H9 (cell line): ENCODE measurements around the gene UNC5B. TPM values are rescaled to one million over a fixed set of nuclear protein-coding genes. Genes with fewer than 3 reads are reported as not detected.

ENCODE experiments used
- DNase-seq: peaks from one replicate; pipeline ENCODE4 v3.0.0-alpha.2; 2017
- H2AFZ ChIP-seq: one replicate; pipeline ENCODE4 v1.6.1; 2013; ENCODE audit warnings: mild to moderate bottlenecking, low read length, control low read depth, moderate library complexity
- H2AK5ac ChIP-seq: 2 replicates; pipeline ENCODE4 v1.6.1; 2013; ENCODE audit warnings: low read length, control low read depth, mixed read lengths; ENCODE audit not compliant: insufficient read length
- H2BK120ac ChIP-seq: one replicate; pipeline ENCODE4 v1.6.1; 2013; ENCODE audit warnings: low read depth, mild to moderate bottlenecking, low read length, control low read depth, inconsistent platforms; ENCODE audit not compliant: poor library complexity, severe bottlenecking
- H2BK12ac ChIP-seq: 2 replicates; pipeline ENCODE4 v1.6.1; 2013; ENCODE audit warnings: low read length, control low read depth, mixed read lengths, low read depth; ENCODE audit not compliant: insufficient read length
- H2BK15ac ChIP-seq: 2 replicates; pipeline ENCODE4 v1.6.1; 2013; ENCODE audit warnings: low read depth, low read length, control low read depth
- H2BK20ac ChIP-seq: one replicate; pipeline ENCODE4 v1.6.1; 2013; ENCODE audit warnings: low read depth, mild to moderate bottlenecking, low read length, control low read depth, inconsistent platforms; ENCODE audit not compliant: poor library complexity, severe bottlenecking
- H2BK5ac ChIP-seq: 2 replicates; pipeline ENCODE4 v1.6.1; 2013; ENCODE audit warnings: low read length, control low read depth, mixed read lengths; ENCODE audit not compliant: insufficient read length
- H3K14ac ChIP-seq: 2 replicates; pipeline ENCODE4 v1.6.1; 2013; ENCODE audit warnings: low read length, control low read depth; ENCODE audit not compliant: insufficient read depth
- H3K18ac ChIP-seq: 2 replicates; pipeline ENCODE4 v1.6.1; 2013; ENCODE audit warnings: low read depth, mild to moderate bottlenecking, mixed read lengths, low read length, control low read depth; ENCODE audit not compliant: insufficient read length
- H3K23ac ChIP-seq: 2 replicates; pipeline ENCODE4 v1.6.1; 2013; ENCODE audit warnings: low read length, control low read depth, mixed read lengths, low read depth; ENCODE audit not compliant: insufficient read length
- H3K23me2 ChIP-seq: 2 replicates; pipeline ENCODE4 v1.6.1; 2013; ENCODE audit warnings: low read depth, mild to moderate bottlenecking, mixed read lengths, low read length, control low read depth; ENCODE audit not compliant: insufficient read length, poor library complexity, severe bottlenecking
- H3K27ac ChIP-seq: 2 replicates; pipeline ENCODE4 v1.5.1; 2013; ENCODE audit warnings: low read length, control low read depth, mixed read lengths, low read depth; ENCODE audit not compliant: insufficient read length
- H3K27me3 ChIP-seq: 2 replicates; pipeline ENCODE4 v1.6.1; 2013; ENCODE audit warnings: low read length, control low read depth, inconsistent platforms; ENCODE audit not compliant: insufficient read depth
- H3K4ac ChIP-seq: 2 replicates; pipeline ENCODE4 v1.6.1; 2013; ENCODE audit warnings: low read depth, mild to moderate bottlenecking, control low read depth, inconsistent platforms, low read length, moderate library complexity
- H3K4me1 ChIP-seq: 2 replicates; pipeline ENCODE4 v1.6.1; 2013; ENCODE audit warnings: low read length, control low read depth, inconsistent platforms; ENCODE audit not compliant: insufficient read depth
- H3K4me2 ChIP-seq: 2 replicates; pipeline ENCODE4 v1.6.1; 2013; ENCODE audit warnings: low read length, control low read depth, mixed read lengths; ENCODE audit not compliant: insufficient read length, insufficient read depth
- H3K56ac ChIP-seq: 2 replicates; pipeline ENCODE4 v1.6.1; 2013; ENCODE audit warnings: low read depth, mild to moderate bottlenecking, mixed read lengths, low read length, control low read depth; ENCODE audit not compliant: insufficient read length
- H3K79me1 ChIP-seq: 2 replicates; pipeline ENCODE4 v1.6.1; 2013; ENCODE audit warnings: low read depth, mild to moderate bottlenecking, moderate library complexity, low read length, control low read depth, inconsistent platforms; ENCODE audit not compliant: insufficient read depth, poor library complexity, severe bottlenecking
- H3K79me2 ChIP-seq: 2 replicates; pipeline ENCODE4 v1.6.1; 2013; ENCODE audit warnings: low read length, control low read depth, inconsistent platforms; ENCODE audit not compliant: insufficient read depth
- H3K9ac ChIP-seq: 2 replicates; pipeline ENCODE4 v1.6.1; 2013; ENCODE audit warnings: low read length, control low read depth, mixed read lengths; ENCODE audit not compliant: insufficient read length; ENCODE audit errors: extremely low read depth
- H3K9me3 ChIP-seq: one replicate; pipeline ENCODE4 v1.6.1; 2013; ENCODE audit warnings: low read depth, low read length, inconsistent platforms; ENCODE audit not compliant: control insufficient read depth
- H3T11ph ChIP-seq: one replicate; pipeline ENCODE4 v1.6.1; 2013; ENCODE audit warnings: mild to moderate bottlenecking, low read length, control low read depth, inconsistent platforms
- H4K20me1 ChIP-seq: one replicate; pipeline ENCODE4 v1.6.1; 2013; ENCODE audit not compliant: control insufficient read depth, insufficient read length, insufficient read depth
- H4K5ac ChIP-seq: 2 replicates; pipeline ENCODE4 v1.6.1; 2013; ENCODE audit warnings: low read depth, mild to moderate bottlenecking, mixed read lengths, low read length, control low read depth; ENCODE audit not compliant: insufficient read length
- H4K8ac ChIP-seq: replicated peaks from 2 replicates; pipeline ENCODE4 v1.6.1; 2013; ENCODE audit warnings: low read length, control low read depth, mixed read lengths, low read depth; ENCODE audit not compliant: insufficient read length
- H4K91ac ChIP-seq: 2 replicates; pipeline ENCODE4 v1.6.1; 2013; ENCODE audit warnings: low read depth, mild to moderate bottlenecking, moderate library complexity, mixed read lengths, low read length, control low read depth; ENCODE audit not compliant: insufficient read length
- H3K27ac Mint-ChIP-seq, 3 experiments: 2 replicates in 2 of 3; 3 replicates in 1 of 3; pipeline ENCODE4 v1.8.0; 2020 to 2021; ENCODE audit warnings: mixed read lengths in 3 of 3, mild to moderate bottlenecking in 1 of 3, moderate library complexity in 1 of 3
- H3K27me3 Mint-ChIP-seq: 2 replicates; pipeline ENCODE4 v1.8.0; 2021; ENCODE audit warnings: low read depth, mild to moderate bottlenecking, moderate library complexity, mixed read lengths
- H3K36me3 Mint-ChIP-seq, 3 experiments: 2 replicates in 2 of 3; 3 replicates in 1 of 3; pipeline ENCODE4 v1.8.0; 2020 to 2021; ENCODE audit warnings: low read depth in 3 of 3, mixed read lengths in 3 of 3; ENCODE audit not compliant: insufficient read depth in 1 of 3
- H3K4me1 Mint-ChIP-seq, 2 experiments: 2 replicates each; pipeline ENCODE4 v1.8.0; 2020; ENCODE audit warnings: mixed read lengths in 2 of 2
- H3K4me3 Mint-ChIP-seq, 2 experiments: 2 replicates in 1 of 2; 3 replicates in 1 of 2; pipeline ENCODE4 v1.8.0; 2020 to 2021; ENCODE audit warnings: mild to moderate bottlenecking in 2 of 2, mixed read lengths in 2 of 2, moderate library complexity in 1 of 2
- H3K9me3 Mint-ChIP-seq, 2 experiments: 2 replicates in 1 of 2; 3 replicates in 1 of 2; pipeline ENCODE4 v1.8.0; 2020; ENCODE audit warnings: mild to moderate bottlenecking in 2 of 2, mixed read lengths in 2 of 2, moderate library complexity in 1 of 2
- WGBS: extraction: QIAGEN DNeasy Blood & Tissue Kit; methylation state at CpG from one replicate; pipeline ENCODE4 v1.1.7; 2013; ENCODE audit warnings: missing lambda C conversion rate, low lambda C conversion rate, mixed read lengths; ENCODE audit not compliant: insufficient read length; ENCODE audit errors: extremely low coverage; 5-methylcytosine and 5-hydroxymethylcytosine counted together
- total RNA-seq: library from RNA; stranded (reverse); gene quantifications from 2 replicates; pipeline ENCODE4 v1.2.1, GENCODE V29; 2021
- TF ChIP-seq, protein P1 (sequence below): fragments of 200-600 bp; sonication (generic); conservative IDR thresholded peaks from 3 replicates; pipeline ENCODE4 v1.8.0; 2021; ENCODE audit warnings: antibody characterized with exemption, mild to moderate bottlenecking

UNC5B gene
- total RNA-seq, 1 experiment from 2014 or later: 28.4 TPM

GRCh38 chr10:71217266-71218045, 5.1 kb downstream of the UNC5B start:
- Histone ChIP-seq H2BK12ac (no peak overlapping the region), H4K20me1 (peaks cover 3% of the 10 kb centered on the region), H2AK5ac (no peak overlapping the region), H3K18ac (no peak overlapping the region), H4K8ac (no peak overlapping the region), H3K23me2 (peaks cover 16% of the 10 kb centered on the region), H2BK20ac (no peak overlapping the region), H3K27me3 (no peaks in the 10 kb centered on the region; the same call in 1 of the 2 replicates), H4K5ac (no peak overlapping the region), H3T11ph (no peak overlapping the region), H3K4me1 (peaks cover 27% of the 10 kb centered on the region; the same call in 1 of the 2 replicates), H2BK15ac (no peak overlapping the region), H3K9me3 (no peaks in the 10 kb centered on the region), H3K79me2 (no peaks in the 10 kb centered on the region; the same call in 1 of the 2 replicates), H3K23ac (no peak overlapping the region), H3K9ac (no peak overlapping the region), H3K4ac (no peak overlapping the region), H2BK5ac (no peak overlapping the region), H2BK120ac (no peak overlapping the region), H2AFZ (no peak overlapping the region), H3K56ac (no peak overlapping the region), H4K91ac (no peak overlapping the region), H3K4me2 (peak overlapping the region; percentile 47), H3K79me1 (no peaks in the 10 kb centered on the region), H3K14ac (no peak overlapping the region), H3K27ac (no peak overlapping the region)
- Mint-ChIP-seq H3K36me3 (peaks cover 0 to 5% (median 0%) of the 10 kb centered on the region in 3 experiments; a peak in 2 of 7 replicates), H3K4me3 (peak overlapping the region; percentile 66 to 81), H3K27me3 (peaks cover 31% of the 10 kb centered on the region), H3K9me3 (no peaks in the 10 kb centered on the region; a peak in 1 of 5 replicates), H3K27ac (peak overlapping the region; percentile 68 to 82 (median 82); a peak in 5 of 7 replicates), H3K4me1 (peaks cover 58 to 73% of the 10 kb centered on the region in 2 experiments)
- whole genome bisulfite sequencing: no CpG with 5 or more reads among the region's 57 CpGs
- peak; percentile 65 for DNase-seq
- TF ChIP-seq, protein P1, sequence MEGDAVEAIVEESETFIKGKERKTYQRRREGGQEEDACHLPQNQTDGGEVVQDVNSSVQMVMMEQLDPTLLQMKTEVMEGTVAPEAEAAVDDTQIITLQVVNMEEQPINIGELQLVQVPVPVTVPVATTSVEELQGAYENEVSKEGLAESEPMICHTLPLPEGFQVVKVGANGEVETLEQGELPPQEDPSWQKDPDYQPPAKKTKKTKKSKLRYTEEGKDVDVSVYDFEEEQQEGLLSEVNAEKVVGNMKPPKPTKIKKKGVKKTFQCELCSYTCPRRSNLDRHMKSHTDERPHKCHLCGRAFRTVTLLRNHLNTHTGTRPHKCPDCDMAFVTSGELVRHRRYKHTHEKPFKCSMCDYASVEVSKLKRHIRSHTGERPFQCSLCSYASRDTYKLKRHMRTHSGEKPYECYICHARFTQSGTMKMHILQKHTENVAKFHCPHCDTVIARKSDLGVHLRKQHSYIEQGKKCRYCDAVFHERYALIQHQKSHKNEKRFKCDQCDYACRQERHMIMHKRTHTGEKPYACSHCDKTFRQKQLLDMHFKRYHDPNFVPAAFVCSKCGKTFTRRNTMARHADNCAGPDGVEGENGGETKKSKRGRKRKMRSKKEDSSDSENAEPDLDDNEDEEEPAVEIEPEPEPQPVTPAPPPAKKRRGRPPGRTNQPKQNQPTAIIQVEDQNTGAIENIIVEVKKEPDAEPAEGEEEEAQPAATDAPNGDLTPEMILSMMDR: peak; percentile 35; the same call in 2 of the 3 replicates
